ENCODE results near the gene EIF5A.

GRCh38 chr17:7282752-7283321 is 24.6 kb upstream of the EIF5A start:
- no peak for TF ChIP-seq CTCF (conservative IDR thresholded peaks at IDR 0.05 in 1 of 2, IDR thresholded peaks at IDR 0.05 in 1 of 2; ENCODE audit: extremely low read depth in 1 of 2, insufficient read depth in 1 of 2, low read depth in 1 of 2, low read length in 2 of 2)
- no peak for TF ChIP-seq EZH2 (IDR thresholded peaks at IDR 0.05; ENCODE audit: borderline replicate concordance, low read length)
